Retinal pigment epithelial cell (primary cell): ENCODE data around the gene DCAF17.
"Not testable (repeated sequence)": the region's sequence is repeated elsewhere in the genome, so short reads cannot be mapped to it uniquely, and the experiment has no call there.

Experiments used
- DNase-seq: peaks from one replicate; pipeline ENCODE4 v3.0.0-alpha.2; 2010; ENCODE audit warnings: low read depth
- H3K4me3 ChIP-seq: 2 replicates; pipeline ENCODE4 v1.5.1; 2011; ENCODE audit warnings: mild to moderate bottlenecking, low read length, control low read depth, moderate library complexity
- TF ChIP-seq, protein P1 (sequence below): conservative IDR thresholded peaks from 2 replicates; pipeline ENCODE4 v1.5.1; 2011; ENCODE audit warnings: low read depth, low read length, control low read depth, inconsistent platforms

Gene DCAF17

DNA sequence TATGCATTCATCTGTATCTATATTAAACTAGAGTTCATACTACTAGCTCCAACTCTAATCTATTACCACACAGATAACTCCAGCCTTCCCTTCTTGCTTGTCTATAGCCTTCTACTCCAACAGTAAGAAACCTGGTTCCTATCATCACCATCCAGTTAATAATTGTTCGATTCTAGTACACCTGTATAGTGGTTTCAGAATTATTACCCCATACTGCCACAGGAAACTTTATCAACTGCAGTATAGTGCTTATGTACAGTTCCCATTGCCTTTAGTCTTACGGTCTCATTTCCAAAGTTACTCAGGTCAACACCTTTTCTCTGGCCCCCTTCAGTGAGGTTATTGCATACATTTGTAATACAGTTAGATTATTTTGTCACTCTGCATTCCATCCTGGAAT is 14.7 kb upstream of the DCAF17 start:
- TF ChIP-seq, protein P1, sequence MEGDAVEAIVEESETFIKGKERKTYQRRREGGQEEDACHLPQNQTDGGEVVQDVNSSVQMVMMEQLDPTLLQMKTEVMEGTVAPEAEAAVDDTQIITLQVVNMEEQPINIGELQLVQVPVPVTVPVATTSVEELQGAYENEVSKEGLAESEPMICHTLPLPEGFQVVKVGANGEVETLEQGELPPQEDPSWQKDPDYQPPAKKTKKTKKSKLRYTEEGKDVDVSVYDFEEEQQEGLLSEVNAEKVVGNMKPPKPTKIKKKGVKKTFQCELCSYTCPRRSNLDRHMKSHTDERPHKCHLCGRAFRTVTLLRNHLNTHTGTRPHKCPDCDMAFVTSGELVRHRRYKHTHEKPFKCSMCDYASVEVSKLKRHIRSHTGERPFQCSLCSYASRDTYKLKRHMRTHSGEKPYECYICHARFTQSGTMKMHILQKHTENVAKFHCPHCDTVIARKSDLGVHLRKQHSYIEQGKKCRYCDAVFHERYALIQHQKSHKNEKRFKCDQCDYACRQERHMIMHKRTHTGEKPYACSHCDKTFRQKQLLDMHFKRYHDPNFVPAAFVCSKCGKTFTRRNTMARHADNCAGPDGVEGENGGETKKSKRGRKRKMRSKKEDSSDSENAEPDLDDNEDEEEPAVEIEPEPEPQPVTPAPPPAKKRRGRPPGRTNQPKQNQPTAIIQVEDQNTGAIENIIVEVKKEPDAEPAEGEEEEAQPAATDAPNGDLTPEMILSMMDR = no peak
- H3K4me3 ChIP-seq = no peak overlapping the region
- no peak for DNase-seq

DNA sequence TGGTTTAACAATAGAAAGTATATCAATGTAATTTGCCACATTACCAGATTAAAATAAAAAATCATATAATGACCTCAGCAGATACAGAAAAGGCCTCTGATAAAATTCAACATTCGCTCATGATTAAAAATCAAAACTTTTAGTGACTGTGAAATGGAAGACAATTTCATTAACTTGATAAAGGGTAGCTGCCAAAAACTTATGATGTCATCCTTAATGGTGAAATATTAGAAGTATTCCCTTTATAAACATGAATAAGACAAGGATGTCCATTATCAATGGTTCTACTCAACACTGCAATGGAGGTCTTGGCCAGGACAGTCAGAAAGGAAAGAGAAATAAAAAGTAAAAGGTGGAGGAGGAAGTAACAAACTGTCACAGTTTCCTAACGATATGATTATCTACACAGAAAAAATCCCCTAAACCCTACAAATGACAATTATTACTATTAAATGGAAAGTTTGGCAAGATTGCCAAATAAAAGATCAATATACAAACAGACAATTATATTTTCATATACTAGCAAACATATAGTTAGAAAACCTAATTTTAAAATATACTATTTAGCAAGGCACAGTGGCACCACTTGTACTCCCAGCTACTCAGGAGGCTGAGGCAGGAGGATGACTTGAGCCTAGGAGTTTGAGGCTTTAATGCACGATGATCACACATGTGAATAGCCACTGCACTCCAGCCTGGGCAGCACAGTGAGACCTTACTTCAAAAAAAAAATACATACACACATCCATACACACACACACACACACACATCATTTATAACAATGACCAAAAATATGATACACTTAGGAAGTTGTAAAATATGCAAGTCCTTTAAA is 13.1 kb upstream of the DCAF17 start:
- DNase-seq = no peak
- TF ChIP-seq, protein P1 = no peak
- no peak overlapping the region for H3K4me3 ChIP-seq

DNA sequence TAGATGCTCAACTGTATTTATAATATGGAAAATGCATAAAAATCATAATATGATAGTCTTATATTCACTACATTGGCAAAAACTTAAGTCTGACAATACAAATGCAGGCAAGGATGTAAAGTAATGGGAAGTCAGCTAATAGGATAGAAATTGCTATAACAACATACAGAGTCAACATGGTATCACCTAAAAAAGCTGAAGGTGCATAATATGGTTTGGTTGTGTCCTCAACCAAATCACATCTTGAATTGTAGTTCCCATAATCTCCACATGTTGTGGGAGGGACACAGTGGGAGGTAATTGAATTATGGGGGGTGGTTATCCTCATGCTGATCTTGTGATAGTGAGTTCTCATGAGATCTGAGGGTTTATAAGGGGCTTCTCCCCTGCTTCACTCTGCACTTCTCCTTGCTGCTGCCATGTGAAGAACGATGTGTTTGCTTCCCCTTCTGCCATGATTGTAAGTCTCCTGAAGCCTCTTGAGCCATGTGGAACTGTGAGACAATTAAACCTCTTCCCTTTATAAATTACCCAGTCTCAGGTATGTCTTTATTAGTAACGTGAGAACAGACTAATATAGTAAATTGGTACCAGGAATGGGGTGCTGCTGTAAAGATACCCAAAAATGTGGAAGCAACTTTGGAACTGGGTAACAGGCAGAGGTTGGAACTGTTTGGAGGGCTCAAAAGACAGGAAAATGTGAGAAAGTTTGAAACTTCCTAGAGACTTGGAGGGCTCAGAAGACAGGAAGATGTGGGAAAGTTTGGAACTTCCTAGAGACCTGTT is 11.1 kb upstream of the DCAF17 start:
- H3K4me3 ChIP-seq, DNase-seq: not testable (repeated sequence)

DNA sequence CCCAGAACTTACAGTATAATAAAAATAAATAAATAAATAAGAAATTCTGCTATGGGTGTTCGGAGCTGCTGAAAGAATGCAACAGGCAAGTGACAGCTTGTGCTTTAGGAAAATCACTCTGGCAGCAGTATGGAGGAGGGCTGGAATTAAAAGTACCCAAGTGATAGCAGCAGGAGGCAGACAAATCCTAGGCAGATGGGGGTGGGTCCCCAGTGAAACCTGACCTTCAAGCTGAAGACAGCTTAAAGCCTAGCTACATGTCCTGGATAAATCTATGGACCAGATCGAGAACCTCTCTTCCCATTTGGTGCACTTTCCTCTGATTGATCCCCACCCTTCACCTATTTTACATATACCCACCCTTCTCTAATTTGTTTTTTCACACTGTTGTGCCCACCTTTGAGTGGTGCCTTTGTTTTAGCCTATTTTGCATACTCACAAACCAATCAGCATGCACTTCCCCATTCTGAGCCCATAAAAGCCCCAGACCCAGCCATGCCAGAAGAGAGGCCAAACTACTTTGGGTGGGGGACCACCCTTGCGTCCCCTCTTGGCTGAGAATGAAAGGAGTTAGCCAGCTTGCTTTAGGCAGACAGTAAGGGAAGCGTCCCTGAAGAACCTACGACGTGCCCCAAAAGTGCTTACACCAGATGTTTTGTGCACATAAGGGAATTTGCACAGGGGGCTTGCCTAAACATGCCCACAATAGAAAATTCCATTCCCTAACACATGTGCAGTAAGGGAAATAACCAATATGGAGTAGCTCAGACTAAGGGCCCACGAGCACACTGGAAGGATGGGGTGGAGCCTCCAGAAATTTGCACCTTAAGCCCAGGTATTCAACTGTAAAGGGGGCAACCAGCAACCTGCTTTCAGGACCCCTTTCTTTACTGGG is 3.3 kb upstream of the DCAF17 start:
- no peak for DNase-seq
- TF ChIP-seq, protein P1 = no peak
- no peak overlapping the region for H3K4me3 ChIP-seq

DNA sequence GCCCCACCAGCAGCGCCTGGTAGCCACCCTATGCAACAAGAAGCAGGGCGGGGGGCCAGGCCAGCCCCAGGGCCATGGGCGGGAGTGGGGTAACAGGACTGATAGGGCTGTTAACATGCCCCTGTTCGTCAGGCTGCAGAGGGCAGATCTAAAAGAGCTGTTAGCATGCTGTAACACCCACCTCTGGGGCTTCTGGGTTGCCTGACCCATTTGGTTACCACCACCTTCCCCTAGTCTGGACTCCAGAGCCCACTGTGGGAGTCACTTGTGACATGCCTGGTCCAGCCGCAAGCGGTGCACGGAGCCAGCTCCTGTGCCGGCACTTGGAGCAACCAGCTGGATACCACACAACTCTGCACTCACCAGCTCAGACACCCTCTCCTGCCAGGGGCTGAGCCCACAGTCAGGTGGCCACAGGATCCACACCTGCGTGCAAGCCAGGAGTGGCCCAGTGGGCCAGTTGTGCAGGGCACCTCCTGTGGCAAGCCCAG is 2.3 kb upstream of the DCAF17 start:
- no peak overlapping the region for H3K4me3 ChIP-seq
- DNase-seq = no peak
- TF ChIP-seq, protein P1 = no peak

DNA sequence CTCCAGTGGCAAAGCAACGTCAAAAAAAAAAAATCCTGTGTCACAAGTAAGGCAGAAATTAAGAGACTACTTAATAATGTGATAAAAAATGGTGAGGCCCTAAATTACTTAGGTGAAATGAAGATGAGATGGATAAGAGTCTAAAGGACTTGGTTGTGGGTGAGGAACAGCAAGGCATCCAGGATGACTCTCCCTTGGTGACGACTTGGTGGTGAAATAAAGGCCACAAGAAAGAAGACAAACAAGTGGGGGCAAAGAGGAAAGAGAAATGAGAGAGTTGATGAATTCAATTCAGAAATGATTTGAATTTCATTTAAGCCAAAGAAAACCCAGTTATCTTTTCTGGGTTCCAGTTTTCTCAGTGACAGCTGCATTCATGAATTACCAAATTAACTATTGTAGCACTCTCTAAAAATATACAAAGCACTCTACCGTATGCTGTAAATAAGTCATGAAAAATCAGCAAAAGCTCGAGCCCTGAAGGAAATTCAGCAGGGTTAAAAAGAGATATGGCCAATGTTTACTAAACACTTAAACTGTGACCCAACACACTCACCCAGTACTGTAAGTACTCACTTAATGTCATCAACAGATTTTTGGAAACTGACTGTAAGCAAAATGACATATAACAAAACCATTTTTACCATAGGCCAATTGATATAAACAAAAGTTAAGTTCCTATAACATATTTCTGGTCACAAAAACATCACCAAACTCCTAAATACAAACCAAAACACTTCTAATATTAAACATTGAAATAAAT is 1.6 kb upstream of the DCAF17 start:
- TF ChIP-seq, protein P1 = no peak
- DNase-seq = no peak
- no peak overlapping the region for H3K4me3 ChIP-seq
